Nucleus accumbens (tissue), 56 donors: ENCODE data around the gene ARMC5.

Experiments used
- DNase-seq, 56 donors: peaks; one replicate each; lab custom pipeline; 2025; lab: John Stamatoyannopoulos, UW

The ARMC5 gene

GRCh38 chr16:31460582-31461002 lies 1.3 kb downstream of the ARMC5 start:
- DNase-seq = no peak

DNA sequence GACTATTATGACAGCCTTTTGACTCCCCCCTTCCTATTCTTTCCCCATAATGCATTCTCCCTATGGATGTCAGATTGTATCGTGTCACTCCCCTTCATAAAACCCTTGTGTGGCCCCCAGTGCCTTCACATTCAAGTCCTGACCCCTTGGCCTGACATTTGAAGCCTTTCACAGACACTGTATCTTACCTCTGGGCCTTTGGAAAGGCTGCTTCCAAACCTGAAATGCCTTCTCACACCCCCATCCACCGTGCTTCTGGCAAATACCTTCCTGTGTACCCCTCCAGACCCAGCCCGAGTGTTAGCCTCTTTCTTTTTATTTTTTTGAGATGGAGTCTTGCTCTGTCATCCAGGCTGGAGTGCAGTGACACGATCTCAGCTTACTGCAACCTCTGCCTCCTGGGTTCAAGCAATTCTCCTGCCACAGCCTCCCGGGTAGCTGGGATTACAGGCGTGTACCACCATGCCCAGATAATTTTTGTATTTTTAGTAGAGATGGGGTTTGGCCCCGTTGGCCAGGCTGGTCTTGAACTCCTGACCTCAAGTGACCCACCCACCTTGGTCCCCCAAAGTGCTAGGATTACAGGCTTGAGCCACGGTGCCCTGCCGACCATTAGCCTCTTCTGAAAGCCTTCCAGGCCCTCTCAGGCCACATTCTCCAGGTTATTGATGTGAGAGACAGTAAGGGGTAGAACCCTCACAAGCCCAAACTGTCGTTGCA lies 2.1 kb downstream of the ARMC5 start:
- DNase-seq = no peak

GRCh38 chr16:31461921-31462804 lies 2.9 kb downstream of the ARMC5 start:
- DNase-seq = no peak

DNA sequence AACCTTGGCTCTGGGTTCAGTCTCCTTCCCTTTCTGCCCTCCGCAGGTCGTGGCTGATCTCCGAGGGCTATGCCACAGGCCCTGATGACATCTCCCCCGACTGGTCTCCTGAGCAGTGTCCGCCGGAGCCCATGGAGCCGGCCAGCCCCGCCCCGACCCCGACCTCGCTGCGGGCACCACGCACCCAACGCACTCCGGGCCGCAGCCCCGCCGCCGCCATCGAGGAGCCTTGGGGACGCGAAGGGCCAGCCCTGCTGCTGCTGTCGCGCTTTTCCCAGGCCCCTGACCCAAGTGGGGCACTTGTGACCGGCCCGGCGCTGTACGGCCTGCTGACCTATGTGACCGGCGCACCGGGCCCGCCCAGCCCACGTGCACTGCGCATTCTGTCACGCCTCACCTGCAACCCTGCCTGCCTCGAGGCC lies 5.1 kb downstream of the ARMC5 start:
- no peak for DNase-seq

- DNase-seq = no peak
Observed at GRCh38 chr16:31464781-31465260, 5.5 kb downstream of the ARMC5 start.

- DNase-seq = no peak
Observed at GRCh38 chr16:31465788-31466370, 6.6 kb downstream of the ARMC5 start.

GRCh38 chr16:31466381-31466841 lies 7.1 kb downstream of the ARMC5 start:
- no peak for DNase-seq

- DNase-seq = no peak
Observed at GRCh38 chr16:31467151-31467773, 8.0 kb downstream of the ARMC5 start.

DNA sequence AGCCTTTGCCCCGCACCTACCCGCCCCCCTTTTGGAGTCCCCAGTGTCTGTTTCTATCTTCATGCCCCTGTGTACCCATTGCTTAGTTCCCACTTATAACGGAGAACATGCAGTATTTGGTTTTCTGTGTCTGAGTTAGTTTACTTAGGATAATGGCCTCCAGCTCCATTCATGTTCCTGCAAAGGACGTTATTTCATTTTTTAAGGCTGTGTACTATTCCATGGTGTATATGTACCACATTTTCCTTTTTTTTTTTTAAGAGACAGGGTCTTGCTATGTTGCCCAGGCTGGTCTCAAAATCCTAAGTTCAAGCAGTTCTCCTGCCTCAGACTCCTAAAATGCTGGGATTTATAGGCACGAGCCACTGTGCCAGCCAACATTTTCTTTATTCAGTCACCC lies 8.6 kb downstream of the ARMC5 start:
- DNase-seq = no peak

- no peak for DNase-seq
Observed at GRCh38 chr16:31470615-31471014, 11.3 kb downstream of the ARMC5 start.

GRCh38 chr16:31471241-31471874 lies 12.1 kb downstream of the ARMC5 start:
- DNase-seq = no peak

DNA sequence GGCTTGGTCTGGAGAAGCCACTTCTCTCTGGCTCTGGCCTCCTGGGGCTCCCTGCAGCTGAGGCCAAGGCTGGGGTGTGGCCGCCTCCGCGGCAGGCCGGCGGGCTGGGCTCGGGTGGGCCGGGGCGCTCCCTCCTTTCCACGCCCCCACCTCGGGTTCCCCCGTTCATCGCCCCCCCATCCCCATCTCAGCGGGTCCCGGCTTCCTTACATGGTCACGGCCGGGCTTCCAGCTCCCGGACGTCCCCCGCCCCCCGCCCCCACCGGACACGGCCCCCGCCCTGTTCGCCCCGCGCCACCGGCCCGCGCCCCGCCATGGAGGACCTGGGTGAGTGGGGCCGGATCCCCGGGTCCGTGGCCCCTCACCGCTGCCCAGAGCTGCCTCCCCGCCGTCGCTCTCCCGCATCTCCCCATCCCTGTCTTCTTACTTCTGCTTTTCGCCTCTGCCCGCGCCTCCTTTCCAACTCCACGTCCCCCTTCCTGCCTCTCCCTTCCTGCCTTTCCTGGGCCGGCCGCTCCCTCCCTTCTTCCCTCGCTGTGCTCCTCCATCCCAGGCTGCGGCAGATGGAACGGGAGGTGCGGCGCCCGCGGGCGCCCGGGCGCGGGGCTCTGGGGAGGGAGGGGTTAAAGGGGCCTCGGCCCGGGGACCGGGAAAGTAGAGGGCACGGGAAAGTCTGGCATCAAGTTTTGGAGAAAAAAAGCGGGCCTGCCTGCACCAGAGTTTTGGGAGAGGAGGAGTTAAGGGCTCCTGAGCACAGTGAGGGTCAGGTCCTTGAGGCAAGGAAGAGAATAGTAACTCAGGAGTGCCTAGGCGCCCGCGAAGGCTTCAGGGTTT lies 12.8 kb downstream of the ARMC5 start, which contains the start of gene TGFB1I1:
TGFB1I1 (plus strand) TSS at position 278 of the 834 bp plus-strand sequence; CDS start at position 315, 37 bp downstream.
- DNase-seq = no peak

DNA sequence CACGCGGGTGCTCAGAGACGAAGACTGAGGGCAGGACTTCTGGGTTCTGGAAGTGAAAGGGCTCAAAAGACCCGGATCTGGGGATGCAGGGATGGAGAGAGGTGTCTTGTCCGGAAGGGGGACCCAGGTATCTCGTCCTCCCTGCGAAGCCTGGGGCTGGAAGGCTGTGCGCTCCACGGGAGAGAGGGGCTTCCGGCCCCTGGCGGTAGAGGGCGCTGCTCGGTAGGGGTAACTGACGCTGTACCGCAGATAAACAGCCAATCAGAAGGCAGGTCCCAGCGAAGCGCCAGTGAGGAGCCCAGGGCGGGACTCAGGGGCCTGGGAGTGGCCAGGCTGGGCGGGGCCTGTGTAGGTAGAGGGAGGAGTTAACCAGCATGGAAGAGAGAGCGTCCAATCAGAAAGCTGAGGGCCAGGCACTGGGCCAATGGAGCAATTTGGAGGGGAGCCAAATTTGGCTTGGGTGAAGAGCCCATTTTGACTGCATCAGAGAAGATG lies 13.5 kb downstream of the ARMC5 start:
- peak in 3 of 56 donors; percentile 17 to 54 (median 43) for DNase-seq

GRCh38 chr16:31473264-31473984 lies 14.1 kb downstream of the ARMC5 start:
- no peak for DNase-seq

DNA sequence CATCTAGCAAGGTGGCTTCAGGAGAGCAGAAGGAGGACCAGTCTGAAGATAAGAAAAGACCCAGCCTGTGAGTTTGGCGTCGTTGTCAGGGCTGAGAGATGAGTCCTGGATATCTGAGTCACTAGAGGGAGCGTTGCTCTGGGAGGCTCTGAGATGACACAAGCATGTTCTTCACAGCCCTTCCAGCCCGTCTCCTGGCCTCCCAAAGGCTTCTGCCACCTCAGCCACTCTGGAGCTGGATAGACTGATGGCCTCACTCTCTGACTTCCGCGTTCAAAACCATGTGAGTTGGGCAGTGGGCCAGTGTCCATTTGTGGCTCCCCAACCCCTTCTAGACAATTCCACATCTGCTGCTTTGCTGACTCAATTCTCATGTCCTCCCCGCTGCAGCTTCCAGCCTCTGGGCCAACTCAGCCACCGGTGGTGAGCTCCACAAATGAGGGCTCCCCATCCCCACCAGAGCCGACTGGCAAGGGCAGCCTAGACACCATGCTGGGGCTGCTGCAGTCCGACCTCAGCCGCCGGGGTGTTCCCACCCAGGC lies 14.9 kb downstream of the ARMC5 start:
- DNase-seq = no peak

- no peak for DNase-seq
Observed at GRCh38 chr16:31474773-31475738, 15.8 kb downstream of the ARMC5 start.

DNA sequence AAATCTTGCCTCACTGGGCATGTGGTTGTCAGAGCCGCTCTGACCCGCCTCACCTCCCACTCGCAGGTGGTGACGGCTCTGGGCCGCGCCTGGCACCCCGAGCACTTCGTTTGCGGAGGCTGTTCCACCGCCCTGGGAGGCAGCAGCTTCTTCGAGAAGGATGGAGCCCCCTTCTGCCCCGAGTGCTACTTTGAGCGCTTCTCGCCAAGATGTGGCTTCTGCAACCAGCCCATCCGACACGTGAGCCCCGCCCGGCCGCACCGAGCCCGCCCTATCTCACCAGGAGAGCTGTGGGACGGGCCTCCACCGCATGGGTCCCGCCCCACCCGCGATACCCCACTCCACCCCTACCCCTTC lies 16.6 kb downstream of the ARMC5 start:
- no peak for DNase-seq
